Tibial nerve (tissue), 4 donors: ENCODE results near the gene REEP2. TPM values are rescaled to one million over a fixed set of nuclear protein-coding genes. Genes with fewer than 3 reads are reported as not detected.
A peak's percentile ranks its signal among the peaks of the same experiment; 100 is the strongest.

Experiments
- DNase-seq, 2 donors: peaks; one replicate each; pipeline ENCODE4 v3.0.0-alpha.2; 2019; ENCODE audit warnings: low spot score in 2 of 2
- H3K27ac ChIP-seq, 4 donors: fragments of 200-600 bp; sonication (generic) in 3 of 4; one replicate each; pipeline ENCODE4 v1.5.1; 2017 to 2019; ENCODE audit warnings: mild to moderate bottlenecking in 1 of 4
- H3K27me3 ChIP-seq, 2 donors: fragments of 200-600 bp; sonication (generic) in 1 of 2; one replicate each; pipeline versions ENCODE4 v1.5.1 to v1.6.0; 2017 to 2019
- H3K36me3 ChIP-seq, 3 donors: fragments of 200-600 bp; sonication (generic); one replicate each; pipeline ENCODE4 v1.5.1; 2018 to 2019
- H3K4me1 ChIP-seq, 4 donors: fragments of 200-600 bp; sonication (generic) in 3 of 4; one replicate each; pipeline ENCODE4 v1.5.1; 2017 to 2019
- H3K4me3 ChIP-seq, 4 donors: fragments of 200-600 bp; sonication (generic) in 3 of 4; one replicate each; pipeline ENCODE4 v1.5.1; 2017 to 2019; ENCODE audit warnings: mild to moderate bottlenecking in 1 of 4, moderate library complexity in 1 of 4
- H3K9me3 ChIP-seq, 4 donors: fragments of 200-600 bp; sonication (generic) in 3 of 4; one replicate each; pipeline ENCODE4 v1.5.1; 2017 to 2019
- CTCF ChIP-seq, 5 experiments: fragments of 200-600 bp in 3 of 5; fragments of 450-650 bp in 2 of 5; sonication (generic) in 3 of 5; IDR thresholded peaks; one replicate each; pipeline ENCODE4 v1.5.1; 2016 to 2019; ENCODE audit warnings: antibody characterized with exemption in 5 of 5, mild to moderate bottlenecking in 3 of 5, moderate library complexity in 2 of 5
- EP300 ChIP-seq, 2 donors: sonication (generic); formaldehyde crosslinking; IDR thresholded peaks; one replicate each; pipeline ENCODE4 v1.6.1; 2017; ENCODE audit warnings: antibody characterized with exemption in 2 of 2, mild to moderate bottlenecking in 1 of 2
- POLR2A ChIP-seq, 2 donors: fragments of 450-650 bp; IDR thresholded peaks; one replicate each; pipeline ENCODE4 v1.6.1; 2017; ENCODE audit warnings: antibody characterized with exemption in 2 of 2, mild to moderate bottlenecking in 2 of 2, moderate library complexity in 2 of 2
- WGBS, 2 donors: methylation state at CpG; one replicate each; pipeline ENCODE4 v1.1.5; 2018; 5-methylcytosine and 5-hydroxymethylcytosine counted together
- total RNA-seq, 4 donors: library from RNA; depleted of rRNA; stranded (reverse); fragments of >200 nt; gene quantifications; one replicate each; pipeline ENCODE4 v1.1.0, GENCODE V29; 2016

REEP2 gene
- total RNA-seq, 4 donors from 2014 or later: 5.7 to 8.1 (median 7.5) TPM

GRCh38 chr5:138438003-138438723 lies 694 bp upstream of the REEP2 start:
- TF ChIP-seq EP300 (IDR thresholded peaks at IDR 0.05) (no peak), POLR2A (IDR thresholded peaks at IDR 0.05) (no peak), CTCF (IDR thresholded peaks at IDR 0.05) (no peak)
- Histone ChIP-seq H3K27me3 (no peaks in the 10 kb centered on the region), H3K4me1 (peaks cover 0 to 21% (median 8%) of the 10 kb centered on the region in 4 donors), H3K27ac (no peak overlapping the region), H3K4me3 (peak overlapping the region in 3 of 4 donors; percentile 27 to 57 (median 45)), H3K36me3 (peaks cover 0 to 40% (median 7%) of the 10 kb centered on the region in 3 donors), H3K9me3 (no peaks in the 10 kb centered on the region)
- WGBS, 2 donors: 72 to 73% methylated on average over 11 of the region's 11 CpGs
- no peak for DNase-seq

- WGBS, 2 donors: 38 to 40% methylated on average over 16 to 19 of the region's 20 CpGs
- Histone ChIP-seq H3K36me3 (peaks cover 0 to 25% (median 0%) of the 10 kb centered on the region in 3 donors), H3K4me3 (peak overlapping the region; percentile 10 to 57 (median 36)), H3K9me3 (no peaks in the 10 kb centered on the region), H3K27ac (peak overlapping the region in 1 of 4 donors; percentile 63), H3K27me3 (no peaks in the 10 kb centered on the region), H3K4me1 (peaks cover 0 to 21% (median 8%) of the 10 kb centered on the region in 4 donors)
- TF ChIP-seq CTCF (IDR thresholded peaks at IDR 0.05) (no peak), POLR2A (IDR thresholded peaks at IDR 0.05) (no peak)
- DNase-seq: no peak
Observed at GRCh38 chr5:138439477-138440158, 761 bp downstream of the REEP2 start.

GRCh38 chr5:138440159-138441073 lies 1.6 kb downstream of the REEP2 start:
- Histone ChIP-seq H3K4me1 (peaks cover 0 to 21% (median 8%) of the 10 kb centered on the region in 4 donors), H3K4me3 (no peak overlapping the region), H3K27ac (no peak overlapping the region), H3K36me3 (peaks cover 0 to 17% (median 0%) of the 10 kb centered on the region in 3 donors), H3K27me3 (no peaks in the 10 kb centered on the region), H3K9me3 (no peaks in the 10 kb centered on the region)
- TF ChIP-seq POLR2A (IDR thresholded peaks at IDR 0.05): no peak
- TF ChIP-seq EP300 (IDR thresholded peaks at IDR 0.05): no peak
- TF ChIP-seq CTCF (IDR thresholded peaks at IDR 0.05): no peak
- no peak for DNase-seq
- 72 to 85% methylated on average over 17 of the region's 17 CpGs for WGBS, 2 donors

- TF ChIP-seq CTCF (IDR thresholded peaks at IDR 0.05) (no peak), EP300 (IDR thresholded peaks at IDR 0.05) (no peak), POLR2A (IDR thresholded peaks at IDR 0.05) (no peak)
- DNase-seq: no peak
- 94 to 98% methylated on average over 7 to 8 of the region's 9 CpGs for WGBS, 2 donors
- Histone ChIP-seq H3K36me3 (peaks cover 0 to 9% (median 0%) of the 10 kb centered on the region in 3 donors), H3K4me1 (peaks cover 0 to 21% (median 8%) of the 10 kb centered on the region in 4 donors), H3K27ac (no peak overlapping the region), H3K27me3 (no peaks in the 10 kb centered on the region), H3K4me3 (no peak overlapping the region), H3K9me3 (no peaks in the 10 kb centered on the region)
Observed at GRCh38 chr5:138441221-138441620, 2.4 kb downstream of the REEP2 start.
